SK-N-SH (cell line): ENCODE data around the gene SDR9C7. TPM values are rescaled to one million over a fixed set of nuclear protein-coding genes. Genes with fewer than 3 reads are reported as not detected.
"Not testable (repeated sequence)": the region's sequence is repeated elsewhere in the genome, so short reads cannot be mapped to it uniquely, and the experiment has no call there.

ENCODE experiments used
- CTCF ChIA-PET: fragments of 300-600, 350-600 bp; formaldehyde crosslinking; extraction: SDS; loops from one replicate; lab custom pipeline; 2021; lab: Yijun Ruan, JAX
- POLR2A ChIA-PET: fragments of 350-600 bp; sonication (Branson Sonifier 250); formaldehyde crosslinking; extraction: SDS; loops from one replicate; lab custom pipeline; 2020; ENCODE audit warnings: antibody characterized with exemption, inconsistent platforms; lab: Yijun Ruan, JAX
- DNase-seq: peaks from one replicate; pipeline ENCODE4 v3.0.0; 2012
- H2AFZ ChIP-seq: fragments of 200-600 bp; sonication (generic); 2 replicates; pipeline ENCODE4 v1.8.1; 2016; ENCODE audit warnings: antibody characterized with exemption, mild to moderate bottlenecking, low read depth
- H3F3A ChIP-seq: fragments of 200-600 bp; sonication (generic); replicated peaks from 2 replicates; pipeline ENCODE3; 2016; ENCODE audit warnings: antibody characterized with exemption, mild to moderate bottlenecking; ENCODE audit not compliant: insufficient read depth
- H3K27ac ChIP-seq, 2 experiments: fragments of 200-500 bp in 1 of 2; fragments of 200-600 bp in 1 of 2; sonication (Bioruptor generic) in 1 of 2; sonication (generic), shearing (Covaris generic) in 1 of 2; 2 replicates each; pipeline versions ENCODE4 v1.5.1 to v1.6.1; 2014 to 2016; ENCODE audit warnings: low read depth in 2 of 2, inconsistent platforms in 1 of 2, low read length in 1 of 2, mild to moderate bottlenecking in 1 of 2, mixed read lengths in 1 of 2
- H3K27me3 ChIP-seq: fragments of 200-600 bp; sonication (generic), shearing (Covaris generic); 2 replicates; pipeline ENCODE4 v1.6.1; 2016; ENCODE audit warnings: mixed run types; ENCODE audit not compliant: insufficient read depth
- H3K36me3 ChIP-seq, 2 experiments: fragments of 200-500 bp in 1 of 2; fragments of 200-600 bp in 1 of 2; sonication (Bioruptor generic) in 1 of 2; sonication (generic) in 1 of 2; replicated peaks in 1 of 2; 2 replicates each; pipeline versions ENCODE3 to v1.5.1; 2014 to 2016; ENCODE audit warnings: low read length in 1 of 2, mild to moderate bottlenecking in 1 of 2; ENCODE audit not compliant: insufficient read depth in 2 of 2, control insufficient read depth in 1 of 2
- H3K4me1 ChIP-seq, 2 experiments: fragments of 200-500 bp in 1 of 2; fragments of 200-600 bp in 1 of 2; sonication (Bioruptor generic) in 1 of 2; sonication (generic), shearing (Covaris generic) in 1 of 2; 2 replicates each; pipeline versions ENCODE4 v1.5.1 to v1.6.1; 2014 to 2016; ENCODE audit warnings: low read depth in 1 of 2, low read length in 1 of 2, mixed run types in 1 of 2; ENCODE audit not compliant: insufficient read depth in 2 of 2, control insufficient read depth in 1 of 2
- H3K4me2 ChIP-seq: fragments of 200-600 bp; sonication (generic), shearing (Covaris generic); 2 replicates; pipeline ENCODE4 v1.6.1; 2017; ENCODE audit warnings: mixed run types
- H3K4me3 ChIP-seq, 2 experiments: fragments of 200-500 bp in 1 of 2; fragments of 200-600 bp in 1 of 2; sonication (Bioruptor generic) in 1 of 2; sonication (generic), shearing (Covaris generic) in 1 of 2; 2 replicates each; pipeline versions ENCODE4 v1.5.1 to v1.8.1; 2014 to 2016; ENCODE audit warnings: low read depth in 2 of 2, inconsistent platforms in 1 of 2, low read length in 1 of 2, mild to moderate bottlenecking in 1 of 2, mixed read lengths in 1 of 2, moderate library complexity in 1 of 2
- H3K79me2 ChIP-seq: fragments of 200-600 bp; sonication (generic); 2 replicates; pipeline ENCODE4 v1.8.1; 2017; ENCODE audit warnings: mild to moderate bottlenecking; ENCODE audit not compliant: insufficient read depth
- H3K9ac ChIP-seq: fragments of 200-600 bp; sonication (generic); 2 replicates; pipeline ENCODE4 v1.6.1; 2017; ENCODE audit warnings: mixed run types
- H3K9me2 ChIP-seq: fragments of 200-600 bp; sonication (generic); 2 replicates; pipeline ENCODE4 v1.6.1; 2017; ENCODE audit warnings: mixed run types
- H3K9me3 ChIP-seq: fragments of 200-600 bp; sonication (generic); 2 replicates; pipeline ENCODE4 v1.6.1; 2017; ENCODE audit warnings: mixed run types, mild to moderate bottlenecking, moderate library complexity
- H4K20me1 ChIP-seq: fragments of 200-600 bp; sonication (generic); 2 replicates; pipeline ENCODE4 v1.6.1; 2017; ENCODE audit warnings: mild to moderate bottlenecking, mixed run types; ENCODE audit not compliant: insufficient read depth
- FOXJ3 ChIP-seq: sonication (generic); formaldehyde crosslinking; IDR thresholded peaks from 2 replicates; pipeline ENCODE4 v1.5.1; 2020; ENCODE audit warnings: mild to moderate bottlenecking, missing genetic modification reagents
- FOXM1 ChIP-seq: IDR thresholded peaks from 2 replicates; pipeline ENCODE4 v1.4.0; 2012; ENCODE audit warnings: low read depth, mild to moderate bottlenecking
- GABPA ChIP-seq: IDR thresholded peaks from 2 replicates; pipeline ENCODE4 v1.4.0; 2012; ENCODE audit warnings: low read depth, mild to moderate bottlenecking
- GATA2 ChIP-seq: sonication (generic); formaldehyde crosslinking; IDR thresholded peaks from 2 replicates; pipeline ENCODE4 v1.5.0; 2020; ENCODE audit warnings: mild to moderate bottlenecking, missing genetic modification reagents
- MXI1 ChIP-seq: IDR thresholded peaks from 2 replicates; pipeline ENCODE4 v1.6.1; 2012; ENCODE audit warnings: mild to moderate bottlenecking, low read depth, low read length, improper control_type of control experiment
- RAD21 ChIP-seq: IDR thresholded peaks from 2 replicates; pipeline ENCODE4 v1.6.1; 2012; ENCODE audit warnings: mild to moderate bottlenecking, low read length
- RFX5 ChIP-seq: IDR thresholded peaks from 2 replicates; pipeline ENCODE4 v1.6.1; 2012; ENCODE audit warnings: mild to moderate bottlenecking, improper control_type of control experiment, low read length
- RXRA ChIP-seq: IDR thresholded peaks from 2 replicates; pipeline ENCODE4 v1.4.0; 2012; ENCODE audit warnings: low read depth, mild to moderate bottlenecking, borderline replicate concordance
- WGBS: methylation state at CpG from one replicate; pipeline ENCODE4 v1.1.6; 2017; ENCODE audit warnings: low lambda C conversion rate; 5-methylcytosine and 5-hydroxymethylcytosine counted together
- polyA plus RNA-seq, 3 experiments: library from polyadenylated mRNA; depleted of rRNA; stranded (reverse); fragments of >200 nt; gene quantifications; 2 replicates each; pipeline ENCODE4 v1.2.3, GENCODE V29; 2012
- TF ChIP-seq, protein P1 (sequence below): fragments of 150-350 bp; IDR thresholded peaks from 2 replicates; pipeline ENCODE4 v1.6.1; 2016; ENCODE audit warnings: mild to moderate bottlenecking, low read depth, low read length

Gene SDR9C7
- polyA plus RNA-seq, 1 of the 3 experiments (the other 2 are of a cell fraction): not detected

DNA sequence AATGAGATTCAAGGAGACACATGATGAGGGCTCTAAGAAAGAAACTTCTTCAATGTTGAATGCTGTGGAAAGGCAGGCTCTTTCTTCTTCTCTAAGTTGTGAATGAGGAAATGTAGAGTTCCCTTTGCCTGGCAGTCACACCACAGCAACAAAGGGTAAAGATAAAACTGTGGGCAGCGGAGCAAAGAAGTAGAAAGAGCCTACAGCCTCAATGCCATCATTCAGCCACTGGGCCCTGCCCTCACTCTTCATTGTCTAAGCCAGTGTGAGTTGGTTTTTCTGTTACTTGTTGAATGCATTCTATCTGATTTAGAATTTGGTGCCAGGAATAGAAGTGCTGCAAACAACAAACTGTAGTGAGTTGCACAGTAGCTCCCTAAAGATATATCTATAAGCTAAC is 12.2 kb downstream of the SDR9C7 start:
- no peak for TF ChIP-seq RXRA
- no peak for TF ChIP-seq RAD21
- no peak overlapping the region for H3K9ac ChIP-seq
- H3K27me3 ChIP-seq: no peaks in the 10 kb centered on the region; the same call in 1 of the 2 replicates
- no peak overlapping the region for H3K27ac ChIP-seq
- no peaks in the 10 kb centered on the region for H3K9me3 ChIP-seq
- no peak overlapping the region for H3K4me2 ChIP-seq
- no peaks in the 10 kb centered on the region for H4K20me1 ChIP-seq
- H3F3A ChIP-seq: no peaks in the 10 kb centered on the region
- no peak overlapping the region for H3K4me3 ChIP-seq
- no peak for DNase-seq
- H3K4me1 ChIP-seq: no peaks in the 10 kb centered on the region
- no peaks in the 10 kb centered on the region for H3K36me3 ChIP-seq
- WGBS: 11% methylated on average over 1 of the region's 1 CpG
- no peak overlapping the region for H2AFZ ChIP-seq
- H3K79me2 ChIP-seq: no peaks in the 10 kb centered on the region
- ChIA-PET CTCF (no interaction called here), POLR2A (no interaction called here)
- H3K9me2 ChIP-seq: no peaks in the 10 kb centered on the region

- Histone ChIP-seq H3K27ac (no peak overlapping the region), H3K79me2 (no peaks in the 10 kb centered on the region), H3K4me2 (no peak overlapping the region), H3K27me3 (no peaks in the 10 kb centered on the region; the same call in 1 of the 2 replicates), H3K4me1 (no peaks in the 10 kb centered on the region), H3K36me3 (no peaks in the 10 kb centered on the region), H3K4me3 (no peak overlapping the region), H3F3A (no peaks in the 10 kb centered on the region), H3K9me2 (no peaks in the 10 kb centered on the region), H3K9ac (no peak overlapping the region), H2AFZ (no peak overlapping the region), H4K20me1 (no peaks in the 10 kb centered on the region), H3K9me3 (no peaks in the 10 kb centered on the region)
- ChIA-PET POLR2A (no interaction called here), CTCF (interaction anchor here (0.5 kb wide), 1 partner anchor 235 kb away, joined by 3 read pairs; no protein-coding TSS in a partner anchor)
- DNase-seq: no peak
- 0% methylated on average over 1 of the region's 1 CpG for WGBS
- no peak for TF ChIP-seq RFX5
- TF ChIP-seq, protein P1, sequence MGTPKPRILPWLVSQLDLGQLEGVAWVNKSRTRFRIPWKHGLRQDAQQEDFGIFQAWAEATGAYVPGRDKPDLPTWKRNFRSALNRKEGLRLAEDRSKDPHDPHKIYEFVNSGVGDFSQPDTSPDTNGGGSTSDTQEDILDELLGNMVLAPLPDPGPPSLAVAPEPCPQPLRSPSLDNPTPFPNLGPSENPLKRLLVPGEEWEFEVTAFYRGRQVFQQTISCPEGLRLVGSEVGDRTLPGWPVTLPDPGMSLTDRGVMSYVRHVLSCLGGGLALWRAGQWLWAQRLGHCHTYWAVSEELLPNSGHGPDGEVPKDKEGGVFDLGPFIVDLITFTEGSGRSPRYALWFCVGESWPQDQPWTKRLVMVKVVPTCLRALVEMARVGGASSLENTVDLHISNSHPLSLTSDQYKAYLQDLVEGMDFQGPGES: no peak
Observed at GRCh38 chr12:56921346-56921745, 12.9 kb downstream of the SDR9C7 start.

GRCh38 chr12:56918139-56918538 is 16.1 kb downstream of the SDR9C7 start:
- CTCF ChIA-PET, H3K27ac ChIP-seq, H4K20me1 ChIP-seq, H3K9me3 ChIP-seq, H3K9ac ChIP-seq, H3K27me3 ChIP-seq, H3K9me2 ChIP-seq, H3K4me3 ChIP-seq, DNase-seq, H3K36me3 ChIP-seq, POLR2A ChIA-PET, H3K79me2 ChIP-seq, H2AFZ ChIP-seq, H3F3A ChIP-seq, H3K4me2 ChIP-seq, H3K4me1 ChIP-seq: not testable (repeated sequence)
- 50% methylated on average over 3 of the region's 3 CpGs for WGBS

- ChIA-PET CTCF (interaction anchor here (1.2 kb wide), 1 partner anchor 42 kb away, joined by 3 read pairs; no protein-coding TSS in a partner anchor), POLR2A (no interaction called here)
- Histone ChIP-seq H3K9me3 (no peaks in the 10 kb centered on the region), H3K4me1 (no peaks in the 10 kb centered on the region), H3K27me3 (no peaks in the 10 kb centered on the region; the same call in 1 of the 2 replicates), H3F3A (no peaks in the 10 kb centered on the region), H3K4me2 (no peak overlapping the region), H4K20me1 (no peaks in the 10 kb centered on the region), H3K4me3 (no peak overlapping the region), H3K36me3 (no peaks in the 10 kb centered on the region), H3K9me2 (no peaks in the 10 kb centered on the region), H2AFZ (no peak overlapping the region), H3K27ac (no peak overlapping the region), H3K9ac (no peak overlapping the region), H3K79me2 (no peaks in the 10 kb centered on the region)
- no peak for DNase-seq
- 50% methylated on average over 1 of the region's 1 CpG for WGBS
- TF ChIP-seq FOXM1: no peak
- no peak for TF ChIP-seq GABPA
- no peak for TF ChIP-seq GATA2 (CRISPR knock-in tag)
- TF ChIP-seq MXI1: no peak
- TF ChIP-seq FOXJ3 (CRISPR knock-in tag): no peak
Observed at GRCh38 chr12:56916996-56917333, 17.2 kb downstream of the SDR9C7 start.
